Stomach (tissue), 9 donors: ENCODE measurements around the gene PPP4R4. TPM values are rescaled to one million over a fixed set of nuclear protein-coding genes. Genes with fewer than 3 reads are reported as not detected.
"Not testable (repeated sequence)": the region's sequence is repeated elsewhere in the genome, so short reads cannot be mapped to it uniquely, and the experiment has no call there.

Experiments used
- DNase-seq, 2 donors: peaks; one replicate each; pipeline versions ENCODE4 v3.0.0 to v3.0.0-alpha.2; 2013 to 2019
- H3K27ac ChIP-seq, 5 donors: fragments of 200-600 bp in 4 of 5; sonication (generic) in 4 of 5; one replicate each; pipeline ENCODE4 v1.5.1; 2013 to 2019; ENCODE audit warnings: mild to moderate bottlenecking in 1 of 5, moderate library complexity in 1 of 5
- H3K27me3 ChIP-seq, 3 donors: fragments of 200-600 bp; sonication (generic); one replicate each; pipeline ENCODE4 v1.5.1; 2017 to 2019; ENCODE audit warnings: mixed run types in 1 of 3
- H3K36me3 ChIP-seq, 4 donors: fragments of 200-600 bp; sonication (generic); 1 replicate in 3 of 4; 2 replicates in 1 of 4; pipeline ENCODE4 v1.5.1; 2016 to 2019
- H3K4me1 ChIP-seq, 4 donors: fragments of 200-600 bp; sonication (generic); one replicate each; pipeline ENCODE4 v1.5.1; 2016 to 2019
- H3K4me3 ChIP-seq, 4 donors: fragments of 200-600 bp; sonication (generic) in 3 of 4; one replicate each; pipeline ENCODE4 v1.5.1; 2016 to 2019; ENCODE audit warnings: mild to moderate bottlenecking in 1 of 4
- H3K9me3 ChIP-seq, 4 donors: fragments of 200-600 bp; sonication (generic); one replicate each; pipeline ENCODE4 v1.5.1; 2016 to 2019
- CTCF ChIP-seq, 7 experiments: fragments of 450-650 bp in 4 of 7; fragments of 200-600 bp in 3 of 7; sonication (generic) in 3 of 7; IDR thresholded peaks; one replicate each; pipeline ENCODE4 v1.5.1; 2016 to 2019; ENCODE audit warnings: antibody characterized with exemption in 7 of 7, control low read depth in 2 of 7, mild to moderate bottlenecking in 1 of 7
- EP300 ChIP-seq: sonication (generic); formaldehyde crosslinking; IDR thresholded peaks from one replicate; pipeline ENCODE4 v1.6.1; 2017; ENCODE audit warnings: antibody characterized with exemption
- POLR2A ChIP-seq, 4 donors: fragments of 450-650 bp; IDR thresholded peaks; one replicate each; pipeline ENCODE4 v1.6.1; 2016; ENCODE audit warnings: antibody characterized with exemption in 4 of 4, control low read depth in 2 of 4, mild to moderate bottlenecking in 1 of 4, moderate library complexity in 1 of 4
- POLR2AphosphoS5 ChIP-seq, 3 donors: sonication (generic); formaldehyde crosslinking; IDR thresholded peaks; one replicate each; pipeline ENCODE4 v1.6.1; 2016; ENCODE audit warnings: antibody characterized with exemption in 3 of 3
- WGBS, 5 donors: extraction: QIAGEN DNeasy Blood & Tissue Kit in 3 of 5; methylation state at CpG; one replicate each; pipeline versions ENCODE4 v1.1.5 to v1.1.7; 2013 to 2018; 5-methylcytosine and 5-hydroxymethylcytosine counted together
- intact Hi-C: fragments of 100-400 bp; cut with DNase I; formaldehyde crosslinking; loops from one replicate; pipeline ENCODE4 v1.15.1; 2023; ENCODE audit warnings: low total_unique reads
- polyA plus RNA-seq, 3 donors: library from polyadenylated mRNA; stranded (reverse); fragments of 200-250 nt; gene quantifications; one replicate each; pipeline ENCODE4 v1.2.3, GENCODE V29; 2013
- total RNA-seq, 5 donors: library from RNA; depleted of rRNA; stranded (reverse); fragments of >200 nt; gene quantifications; one replicate each; pipeline versions ENCODE4 v1.1.0 to v1.2.3, GENCODE V29; 2014 to 2016
- donor health status: healthy with polysubstance abuse.
- donor health status: Bipolar disorder and iron deficiency.
- donor health status: healthy.

PPP4R4 gene
- total and polyA plus RNA-seq, 8 donors = under 0.01 to 11.7 (median 0.50) TPM; not detected in 1

GRCh38 chr14:94203473-94204210 lies 29.5 kb downstream of the PPP4R4 start:
- H3K27ac ChIP-seq = no peak overlapping the region
- no peaks in the 10 kb centered on the region for H3K4me1 ChIP-seq

GRCh38 chr14:94213021-94213420 lies 38.9 kb downstream of the PPP4R4 start:
- TF ChIP-seq CTCF (IDR thresholded peaks at IDR 0.05) = no peak
- no peak for TF ChIP-seq EP300
- TF ChIP-seq POLR2AphosphoS5 (IDR thresholded peaks at IDR 0.05) = no peak
- no peak for TF ChIP-seq POLR2A (IDR thresholded peaks at IDR 0.05)
- WGBS, 5 donors = 50 to 81% (median 76%) methylated on average over 1 of the region's 1 CpG
- intact Hi-C loops = no loop called here

More at GRCh38 chr14:94203473-94204210, 29.5 kb downstream of the PPP4R4 start:
- Histone ChIP-seq H3K36me3 (no peaks in the 10 kb centered on the region), H3K9me3 (peaks cover 0 to 12% (median 9%) of the 10 kb centered on the region in 4 donors), H3K27me3 (peaks cover 0 to 8% (median 0%) of the 10 kb centered on the region in 3 donors), H3K4me3 (no peak overlapping the region)
- no peak for DNase-seq
- intact Hi-C loops = no loop called here
- WGBS, 5 donors = 35 to 55% (median 46%) methylated on average over 2 of the region's 2 CpGs
- no peak for TF ChIP-seq POLR2AphosphoS5 (IDR thresholded peaks at IDR 0.05)
- TF ChIP-seq POLR2A (IDR thresholded peaks at IDR 0.05) = no peak
- TF ChIP-seq CTCF (IDR thresholded peaks at IDR 0.05) = no peak
- no peak for TF ChIP-seq EP300

GRCh38 chr14:94213741-94214140 lies 39.6 kb downstream of the PPP4R4 start:
- TF ChIP-seq POLR2A (IDR thresholded peaks at IDR 0.05) (no peak), POLR2AphosphoS5 (IDR thresholded peaks at IDR 0.05) (no peak), CTCF (IDR thresholded peaks at IDR 0.05) (no peak), EP300 (no peak)
- Histone ChIP-seq H3K4me1 (no peaks in the 10 kb centered on the region), H3K4me3 (no peak overlapping the region), H3K27me3 (peaks cover 0 to 20% (median 0%) of the 10 kb centered on the region in 3 donors), H3K9me3 (peaks cover 0 to 7% (median 3%) of the 10 kb centered on the region in 4 donors), H3K36me3 (no peaks in the 10 kb centered on the region), H3K27ac (no peak overlapping the region)
- DNase-seq = no peak
- intact Hi-C loops = no loop called here
- WGBS, 5 donors = 50 to 86% (median 67%) methylated on average over 2 of the region's 2 CpGs

More at GRCh38 chr14:94213021-94213420, 38.9 kb downstream of the PPP4R4 start:
- no peaks in the 10 kb centered on the region for H3K36me3 ChIP-seq
- H3K9me3 ChIP-seq = peaks cover 0 to 7% (median 3%) of the 10 kb centered on the region in 4 donors
- H3K27me3 ChIP-seq = peaks cover 0 to 20% (median 0%) of the 10 kb centered on the region in 3 donors
- no peak overlapping the region for H3K4me3 ChIP-seq
- no peaks in the 10 kb centered on the region for H3K4me1 ChIP-seq
- no peak for DNase-seq
- H3K27ac ChIP-seq = no peak overlapping the region

GRCh38 chr14:94217116-94217515 lies 43.0 kb downstream of the PPP4R4 start:
- Histone ChIP-seq H3K9me3 (peaks cover 0 to 14% (median 4%) of the 10 kb centered on the region in 4 donors), H3K27ac (no peak overlapping the region), H3K36me3 (no peaks in the 10 kb centered on the region), H3K4me1 (no peaks in the 10 kb centered on the region), H3K27me3 (peaks cover 0 to 10% (median 0%) of the 10 kb centered on the region in 3 donors), H3K4me3 (no peak overlapping the region)
- peak in 1 of 2 donors; percentile 51 for DNase-seq
- intact Hi-C loops = no loop called here
- TF ChIP-seq EP300 = no peak
- no peak for TF ChIP-seq POLR2AphosphoS5 (IDR thresholded peaks at IDR 0.05)
- TF ChIP-seq POLR2A (IDR thresholded peaks at IDR 0.05) = no peak
- TF ChIP-seq CTCF (IDR thresholded peaks at IDR 0.05) = no peak
- WGBS, 5 donors = 45 to 66% (median 59%) methylated on average over 2 of the region's 2 CpGs

- intact Hi-C loops, H3K36me3 ChIP-seq, H3K27ac ChIP-seq, H3K4me1 ChIP-seq, H3K4me3 ChIP-seq, DNase-seq: not testable (repeated sequence)
- peaks cover 0 to 10% (median 0%) of the 10 kb centered on the region in 3 donors for H3K27me3 ChIP-seq
- peaks cover 0 to 13% (median 5%) of the 10 kb centered on the region in 4 donors for H3K9me3 ChIP-seq
- WGBS, 5 donors = 68 to 91% (median 80%) methylated on average over 43 to 47 of the region's 47 CpGs
These were observed 44.2 kb downstream of the PPP4R4 start for GRCh38 chr14:94218198-94218886.
